ENCODE results near the gene PRUNE2.

PRUNE2 gene

DNA sequence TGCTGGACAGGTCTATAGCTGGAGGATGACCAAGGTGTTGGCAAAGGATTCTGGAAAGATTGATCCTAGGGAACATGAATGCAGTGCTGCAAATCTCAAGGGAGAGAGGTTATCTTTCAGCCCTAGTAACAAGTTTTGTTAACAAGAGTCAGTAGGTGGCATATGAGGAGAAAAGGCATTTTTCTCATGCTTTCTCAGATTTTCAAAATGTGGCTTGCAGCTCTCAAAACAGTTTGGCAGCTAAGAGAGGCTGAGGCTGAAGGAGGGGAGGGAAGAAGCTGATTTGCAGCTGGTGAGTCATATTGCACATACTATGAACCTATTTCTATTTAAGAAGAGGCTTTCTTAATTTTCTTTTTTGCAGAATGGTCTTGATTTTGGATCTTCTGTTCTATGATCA is 205.9 kb downstream of the PRUNE2 start:
- TF ChIP-seq SP1 (IDR thresholded peaks at IDR 0.05) (no peak), TARDBP (IDR thresholded peaks at IDR 0.05) (no peak)
- ChIA-PET CTCF (no interaction called here), POLR2A (no interaction called here)
- DNase-seq (ENCODE audit: extremely low spot score), result no peak

DNA sequence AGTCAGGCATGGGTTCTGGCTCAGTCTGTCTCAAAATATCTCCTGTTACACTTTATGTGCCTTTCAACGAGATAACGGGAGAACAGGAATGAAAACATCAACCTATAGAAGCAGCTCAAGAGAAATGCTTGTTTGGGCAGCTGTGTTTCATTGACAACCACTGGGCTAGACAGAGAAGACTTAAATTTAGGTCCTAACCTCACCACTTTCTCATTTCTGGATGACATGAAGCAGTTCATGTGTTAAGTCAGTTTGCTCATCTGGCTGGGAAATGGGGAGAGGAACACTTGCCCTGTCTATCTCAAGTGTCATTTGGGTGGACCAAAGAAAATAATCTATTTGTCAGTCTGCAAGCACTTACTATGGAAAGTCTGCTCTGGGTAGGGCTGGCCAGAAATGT is 208.4 kb downstream of the PRUNE2 start:
- no peak for DNase-seq (ENCODE audit: extremely low spot score)
- POLR2A ChIA-PET, result no interaction called here
- CTCF ChIA-PET, result no interaction called here
- TF ChIP-seq SUZ12 (IDR thresholded peaks at IDR 0.05) (no peak), ZNF384 (IDR thresholded peaks at IDR 0.05) (no peak), CTBP1 (IDR thresholded peaks at IDR 0.05; ENCODE audit: borderline replicate concordance) (no peak), FOXA1 (IDR thresholded peaks at IDR 0.05) (no peak)

DNA sequence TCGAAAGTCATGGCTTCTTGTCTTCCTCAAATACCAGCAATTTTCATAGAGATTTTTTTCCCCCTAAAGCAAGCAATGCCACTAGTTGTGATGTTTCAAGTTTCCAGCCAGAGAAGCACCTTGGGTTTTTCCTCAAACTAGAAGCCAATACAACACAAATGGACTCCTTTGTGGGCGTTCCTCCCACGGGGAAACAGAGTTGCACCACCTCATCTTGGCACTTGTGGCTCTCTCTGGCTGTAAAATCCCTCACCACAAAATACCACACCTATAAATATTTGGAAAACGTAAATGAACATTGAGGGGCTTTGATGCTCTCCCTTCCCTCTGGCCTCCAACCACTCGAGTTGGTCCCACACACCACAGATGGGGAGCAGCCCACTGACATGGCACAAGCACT is 208.8 kb downstream of the PRUNE2 start:
- TF ChIP-seq TARDBP (IDR thresholded peaks at IDR 0.05) (no peak), FOXA1 (IDR thresholded peaks at IDR 0.05) (no peak), SUZ12 (IDR thresholded peaks at IDR 0.05) (no peak), ZNF384 (IDR thresholded peaks at IDR 0.05) (no peak), HDGF (IDR thresholded peaks at IDR 0.05; ENCODE audit: borderline replicate concordance) (no peak), FOXM1 (IDR thresholded peaks at IDR 0.05; ENCODE audit: borderline replicate concordance) (no peak), LEF1 (IDR thresholded peaks at IDR 0.05; ENCODE audit: borderline replicate concordance) (no peak), CTBP1 (IDR thresholded peaks at IDR 0.05; ENCODE audit: borderline replicate concordance) (no peak), SP1 (IDR thresholded peaks at IDR 0.05) (no peak), BHLHE40 (IDR thresholded peaks at IDR 0.05; ENCODE audit: borderline replicate concordance) (no peak), ARNT (IDR thresholded peaks at IDR 0.05) (no peak), ELF4 (IDR thresholded peaks at IDR 0.05) (no peak), FOXK2 (IDR thresholded peaks at IDR 0.05) (no peak), NFRKB (IDR thresholded peaks at IDR 0.05) (no peak), L3MBTL2 (conservative IDR thresholded peaks at IDR 0.05) (no peak)
- TF ChIP-seq, protein P1, sequence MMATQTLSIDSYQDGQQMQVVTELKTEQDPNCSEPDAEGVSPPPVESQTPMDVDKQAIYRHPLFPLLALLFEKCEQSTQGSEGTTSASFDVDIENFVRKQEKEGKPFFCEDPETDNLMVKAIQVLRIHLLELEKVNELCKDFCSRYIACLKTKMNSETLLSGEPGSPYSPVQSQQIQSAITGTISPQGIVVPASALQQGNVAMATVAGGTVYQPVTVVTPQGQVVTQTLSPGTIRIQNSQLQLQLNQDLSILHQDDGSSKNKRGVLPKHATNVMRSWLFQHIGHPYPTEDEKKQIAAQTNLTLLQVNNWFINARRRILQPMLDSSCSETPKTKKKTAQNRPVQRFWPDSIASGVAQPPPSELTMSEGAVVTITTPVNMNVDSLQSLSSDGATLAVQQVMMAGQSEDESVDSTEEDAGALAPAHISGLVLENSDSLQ (IDR thresholded peaks at IDR 0.05), result no peak
- CTCF ChIA-PET, result no interaction called here
- POLR2A ChIA-PET, result no interaction called here
- no peak for DNase-seq (ENCODE audit: extremely low spot score)

- TF ChIP-seq FOXK2 (IDR thresholded peaks at IDR 0.05) (no peak), ARNT (IDR thresholded peaks at IDR 0.05) (no peak), HDGF (IDR thresholded peaks at IDR 0.05; ENCODE audit: borderline replicate concordance) (no peak), TARDBP (IDR thresholded peaks at IDR 0.05) (no peak), FOXM1 (IDR thresholded peaks at IDR 0.05; ENCODE audit: borderline replicate concordance) (no peak), L3MBTL2 (conservative IDR thresholded peaks at IDR 0.05) (no peak), FOXA1 (IDR thresholded peaks at IDR 0.05) (no peak), NFRKB (IDR thresholded peaks at IDR 0.05) (no peak), BHLHE40 (IDR thresholded peaks at IDR 0.05; ENCODE audit: borderline replicate concordance) (no peak), LEF1 (IDR thresholded peaks at IDR 0.05; ENCODE audit: borderline replicate concordance) (no peak), CTBP1 (IDR thresholded peaks at IDR 0.05; ENCODE audit: borderline replicate concordance) (no peak), ELF4 (IDR thresholded peaks at IDR 0.05) (no peak), ZNF384 (IDR thresholded peaks at IDR 0.05) (no peak), SUZ12 (IDR thresholded peaks at IDR 0.05) (no peak), SP1 (IDR thresholded peaks at IDR 0.05) (no peak)
- TF ChIP-seq, protein P1 (IDR thresholded peaks at IDR 0.05), result no peak
- CTCF ChIA-PET, result no interaction called here
- no peak for DNase-seq (ENCODE audit: extremely low spot score)
- POLR2A ChIA-PET, result no interaction called here
Measured at GRCh38 chr9:76693912-76694311, 212.0 kb downstream of the PRUNE2 start.

DNA sequence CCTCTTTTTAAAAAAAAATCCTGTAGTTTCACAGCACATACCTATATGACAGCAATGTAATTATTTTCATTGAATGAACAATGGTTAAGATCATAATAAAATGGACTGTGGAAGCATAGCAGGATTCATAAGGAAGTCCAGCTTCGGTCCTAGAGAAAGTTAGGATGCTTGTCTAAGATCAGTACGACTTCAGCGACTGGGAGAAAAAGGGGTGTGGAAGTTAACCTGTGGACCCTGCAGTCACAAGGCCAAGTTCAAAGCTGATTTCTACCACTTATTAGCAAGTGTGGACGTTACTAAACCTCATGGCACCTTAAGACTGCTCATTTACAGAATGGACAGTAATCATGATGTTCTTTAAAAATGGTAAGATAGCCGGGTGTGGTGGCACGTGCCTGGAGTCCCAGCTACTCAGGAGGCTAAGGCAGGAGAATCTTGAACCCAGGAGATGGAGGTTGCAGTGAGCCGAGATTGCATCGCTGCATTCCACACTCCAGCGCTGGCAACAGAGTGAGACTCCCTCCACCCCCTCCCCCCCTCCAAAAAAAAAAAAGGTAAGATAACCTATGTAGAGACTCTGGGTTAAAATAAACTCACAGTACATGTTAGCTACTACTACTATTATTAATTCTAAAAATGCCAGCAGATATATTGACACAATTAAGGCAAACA is 213.3 kb downstream of the PRUNE2 start:
- ChIA-PET POLR2A (no interaction called here), CTCF (no interaction called here)
- no peak for DNase-seq (ENCODE audit: extremely low spot score)
- TF ChIP-seq NFRKB (IDR thresholded peaks at IDR 0.05) (no peak), LEF1 (IDR thresholded peaks at IDR 0.05; ENCODE audit: borderline replicate concordance) (no peak), ELF4 (IDR thresholded peaks at IDR 0.05) (no peak), FOXM1 (IDR thresholded peaks at IDR 0.05; ENCODE audit: borderline replicate concordance) (no peak), HDGF (IDR thresholded peaks at IDR 0.05; ENCODE audit: borderline replicate concordance) (no peak), BHLHE40 (IDR thresholded peaks at IDR 0.05; ENCODE audit: borderline replicate concordance) (no peak)

- peak; percentile 17 for DNase-seq (ENCODE audit: extremely low spot score)
- no peak for TF ChIP-seq SP1 (IDR thresholded peaks at IDR 0.05)
- TF ChIP-seq NFRKB (IDR thresholded peaks at IDR 0.05), result no peak
- TF ChIP-seq L3MBTL2 (conservative IDR thresholded peaks at IDR 0.05), result peak; percentile 51; the same call in 1 of the 2 replicates
- no peak for TF ChIP-seq FOXA1 (IDR thresholded peaks at IDR 0.05)
- ChIA-PET POLR2A (no interaction called here), CTCF (no interaction called here)
Measured at GRCh38 chr9:76691517-76692313, 214.2 kb downstream of the PRUNE2 start.

DNA sequence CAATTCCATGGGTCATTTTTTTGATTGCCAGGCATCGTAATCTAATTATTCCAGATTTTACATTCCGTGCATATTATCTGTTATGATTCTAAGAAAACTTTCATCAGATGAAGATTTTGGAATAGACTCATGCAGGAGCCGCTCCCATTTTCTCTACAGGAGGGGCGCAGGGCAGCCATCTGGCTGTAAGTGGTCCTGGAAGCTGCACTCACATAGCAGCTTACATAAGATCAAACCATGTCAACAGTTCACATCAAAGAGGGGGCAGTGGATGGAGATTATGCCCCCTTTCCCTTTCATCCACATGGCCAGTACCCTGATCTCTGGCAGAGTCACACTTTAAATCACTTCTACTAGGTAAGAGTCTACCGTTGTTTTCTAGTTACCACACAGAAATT is 214.9 kb downstream of the PRUNE2 start:
- ChIA-PET POLR2A (no interaction called here), CTCF (no interaction called here)
- TF ChIP-seq SP1 (IDR thresholded peaks at IDR 0.05) (no peak), FOXM1 (IDR thresholded peaks at IDR 0.05; ENCODE audit: borderline replicate concordance) (no peak), LEF1 (IDR thresholded peaks at IDR 0.05; ENCODE audit: borderline replicate concordance) (no peak)
- DNase-seq (ENCODE audit: extremely low spot score), result no peak

Data from HEK293T (cell line).